CD4-positive, alpha-beta T cell treated with Interleukin-6 at 100 ng/mL for 8 hours (primary cell): Measurements from ENCODE around the gene MRNIP.

Source experiments
- DNase-seq: peaks from one replicate; pipeline ENCODE4 v3.0.0-alpha.2; 2020; ENCODE audit warnings: mixed read lengths, low spot score

The MRNIP gene, protein sequence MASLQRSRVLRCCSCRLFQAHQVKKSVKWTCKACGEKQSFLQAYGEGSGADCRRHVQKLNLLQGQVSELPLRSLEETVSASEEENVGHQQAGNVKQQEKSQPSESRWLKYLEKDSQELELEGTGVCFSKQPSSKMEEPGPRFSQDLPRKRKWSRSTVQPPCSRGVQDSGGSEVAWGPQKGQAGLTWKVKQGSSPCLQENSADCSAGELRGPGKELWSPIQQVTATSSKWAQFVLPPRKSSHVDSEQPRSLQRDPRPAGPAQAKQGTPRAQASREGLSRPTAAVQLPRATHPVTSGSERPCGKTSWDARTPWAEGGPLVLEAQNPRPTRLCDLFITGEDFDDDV

DNA sequence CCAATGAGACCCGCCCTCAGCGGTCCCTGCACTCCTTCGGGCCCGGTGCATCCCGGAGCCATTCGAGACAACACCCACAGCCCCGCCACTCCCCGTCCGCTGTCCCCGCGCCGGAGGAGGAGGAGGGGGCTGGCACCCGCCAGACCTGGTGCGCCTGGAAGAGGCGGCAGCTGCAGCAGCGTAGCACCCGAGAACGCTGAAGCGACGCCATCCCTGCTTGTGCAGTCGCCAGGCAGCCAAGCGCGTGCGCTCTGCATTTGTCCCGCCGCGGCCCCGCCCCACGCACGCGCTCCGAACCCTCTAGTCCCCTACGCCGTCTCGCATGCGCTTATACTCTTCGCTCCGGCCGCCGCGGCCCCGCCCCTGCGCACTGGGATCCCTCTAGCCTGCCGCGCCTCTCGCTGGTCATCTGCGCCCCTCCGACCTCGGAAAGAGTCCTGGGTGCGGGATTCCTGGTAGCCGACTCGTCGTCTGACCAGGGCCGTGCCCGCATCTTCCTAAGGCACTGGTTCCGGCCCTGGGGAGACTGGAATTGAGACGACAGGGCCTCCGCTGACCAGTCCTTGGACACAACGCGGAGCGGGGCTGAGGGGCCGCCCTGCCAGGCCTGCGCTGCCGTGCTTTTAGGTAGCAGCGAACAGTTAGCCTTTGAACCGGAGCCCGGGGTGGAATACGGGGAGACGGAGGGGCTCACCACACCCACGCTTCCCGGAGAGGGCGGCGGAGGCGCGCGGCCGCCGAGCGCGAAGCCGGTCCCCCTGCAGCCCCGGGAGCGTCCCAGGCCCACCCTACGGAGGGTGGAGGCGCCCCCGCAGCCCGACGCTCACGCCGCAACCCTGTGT is at the start of gene MRNIP:
Gene MRNIP, minus strand, starts transcription at position 232 of the 842 bp plus-strand sequence. Its CDS starts 21 bp downstream, at position 211.
- peak; percentile 88 for DNase-seq

DNA sequence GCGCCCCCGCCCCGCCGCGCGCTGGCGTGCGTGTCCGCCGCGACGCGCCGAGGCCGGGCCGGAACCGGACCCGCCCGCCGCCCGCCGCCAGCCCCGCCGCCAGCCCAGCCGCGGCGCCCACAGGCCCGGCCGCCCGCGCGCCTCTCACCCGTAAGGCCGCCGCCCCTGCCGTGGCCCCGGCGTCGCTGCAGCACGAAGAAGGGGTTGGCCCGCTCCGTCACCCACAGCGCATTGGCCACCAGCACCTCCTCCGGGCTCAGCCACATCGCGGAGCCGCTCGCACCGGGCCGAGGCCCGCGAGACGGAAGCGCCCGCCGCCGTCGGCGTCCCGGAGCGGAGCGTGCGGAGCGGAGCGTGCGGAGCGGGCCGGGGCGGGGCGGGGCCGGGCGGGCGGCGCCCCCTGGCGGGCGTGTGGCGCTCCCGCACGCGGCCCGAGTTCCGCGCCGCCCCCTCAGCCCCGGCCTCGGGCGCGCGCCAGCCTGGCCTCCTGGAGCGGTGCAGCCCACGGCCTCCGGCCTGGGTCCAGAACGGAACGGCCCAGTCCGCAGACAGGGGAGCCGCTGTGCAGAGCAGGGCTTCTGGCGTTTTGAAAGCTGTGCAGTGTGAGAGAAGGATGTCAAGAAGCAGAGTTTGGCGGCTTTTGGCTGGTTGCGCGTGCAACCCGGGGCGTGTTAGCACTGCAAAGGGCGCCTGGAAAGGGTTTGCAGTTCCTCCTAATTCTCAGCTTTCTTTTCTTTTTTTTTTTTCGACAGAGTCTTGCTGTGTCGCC is 49.1 kb upstream of the MRNIP start, which contains the start of gene TBC1D9B:
Gene TBC1D9B, minus strand, starts transcription at position 342 of the 769 bp plus-strand sequence. Its CDS starts 76 bp downstream, at position 266.
- peak; percentile 68 for DNase-seq

DNA sequence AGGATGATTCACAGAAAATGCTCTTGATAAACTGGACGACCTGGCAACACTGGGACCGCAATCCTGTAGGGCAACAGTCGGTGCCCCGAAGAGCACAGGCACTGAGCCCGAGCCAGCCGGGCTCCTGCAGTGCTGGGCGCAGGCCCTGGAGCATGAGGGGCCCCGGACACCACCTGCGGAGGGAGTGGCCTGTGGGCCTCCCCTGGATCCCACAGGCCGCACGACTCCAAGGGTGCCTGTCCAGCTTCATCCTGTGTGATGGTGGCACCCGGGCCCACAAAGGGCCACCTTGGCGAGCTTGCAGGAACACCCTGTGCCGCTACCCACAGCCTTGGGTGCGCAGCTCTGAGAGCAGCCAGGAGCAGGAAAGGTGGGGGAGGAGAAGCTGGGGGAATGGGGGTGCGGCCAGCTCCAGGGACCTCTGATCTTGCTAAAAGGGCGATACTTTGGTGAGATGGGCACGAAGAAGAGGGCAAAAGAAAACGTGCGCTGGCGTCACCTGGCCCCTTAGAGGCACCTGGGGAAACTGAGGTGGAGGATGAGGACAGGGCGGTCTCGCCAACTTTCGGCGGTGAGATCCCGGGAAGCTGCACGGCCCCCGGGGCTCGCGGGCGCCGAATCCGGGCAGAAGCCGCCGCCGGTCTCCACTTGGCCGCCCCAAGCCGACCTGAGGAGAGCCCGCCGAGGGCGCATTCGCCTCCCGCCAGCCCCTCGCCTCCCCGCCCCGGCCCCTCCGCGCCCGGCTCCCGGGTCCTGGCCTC is 48.4 kb upstream of the MRNIP start:
- DNase-seq: no peak

DNA sequence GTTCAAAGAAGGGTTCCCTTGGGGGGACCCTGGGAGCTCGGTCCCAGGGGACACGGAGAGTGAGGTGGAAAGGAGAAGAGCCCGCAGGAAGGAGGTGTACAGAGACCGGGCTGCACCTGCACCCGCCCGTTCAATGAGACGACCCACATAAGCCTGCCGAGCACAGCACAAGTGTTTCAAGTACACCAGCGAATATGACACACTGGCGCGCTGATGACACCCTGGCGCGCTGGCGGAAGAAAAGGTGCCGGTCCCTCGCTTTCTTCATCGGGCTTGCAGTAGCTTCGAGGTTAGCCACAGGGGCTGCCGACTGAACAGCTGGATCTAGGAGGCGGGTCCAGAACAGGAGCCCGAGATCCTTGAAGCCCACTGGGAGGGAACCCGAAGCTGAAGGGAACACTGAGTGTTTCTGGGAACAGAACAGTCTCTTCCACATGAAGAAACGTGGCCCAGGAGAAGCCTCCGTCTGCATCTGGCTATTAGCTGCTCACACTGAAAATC is 47.7 kb upstream of the MRNIP start:
- no peak for DNase-seq

DNA sequence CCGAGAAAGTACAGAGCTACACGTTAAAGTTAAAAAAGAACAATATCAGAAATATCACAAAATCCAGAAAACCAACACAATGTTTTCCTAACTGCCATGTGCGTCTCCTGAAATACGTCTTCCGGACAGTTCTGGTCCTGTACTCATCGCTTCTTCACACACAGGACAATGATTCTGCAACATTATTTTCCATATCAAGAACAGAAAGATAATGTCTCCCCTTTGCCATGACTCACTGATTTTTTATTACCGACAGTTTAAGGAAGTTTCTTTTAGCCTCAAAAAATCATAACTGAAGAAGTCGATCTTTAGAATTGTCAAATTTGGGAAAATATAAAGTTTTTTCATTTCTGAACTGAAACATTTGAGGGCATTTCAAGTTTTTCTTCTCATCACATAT is 46.5 kb upstream of the MRNIP start:
- no peak for DNase-seq

DNA sequence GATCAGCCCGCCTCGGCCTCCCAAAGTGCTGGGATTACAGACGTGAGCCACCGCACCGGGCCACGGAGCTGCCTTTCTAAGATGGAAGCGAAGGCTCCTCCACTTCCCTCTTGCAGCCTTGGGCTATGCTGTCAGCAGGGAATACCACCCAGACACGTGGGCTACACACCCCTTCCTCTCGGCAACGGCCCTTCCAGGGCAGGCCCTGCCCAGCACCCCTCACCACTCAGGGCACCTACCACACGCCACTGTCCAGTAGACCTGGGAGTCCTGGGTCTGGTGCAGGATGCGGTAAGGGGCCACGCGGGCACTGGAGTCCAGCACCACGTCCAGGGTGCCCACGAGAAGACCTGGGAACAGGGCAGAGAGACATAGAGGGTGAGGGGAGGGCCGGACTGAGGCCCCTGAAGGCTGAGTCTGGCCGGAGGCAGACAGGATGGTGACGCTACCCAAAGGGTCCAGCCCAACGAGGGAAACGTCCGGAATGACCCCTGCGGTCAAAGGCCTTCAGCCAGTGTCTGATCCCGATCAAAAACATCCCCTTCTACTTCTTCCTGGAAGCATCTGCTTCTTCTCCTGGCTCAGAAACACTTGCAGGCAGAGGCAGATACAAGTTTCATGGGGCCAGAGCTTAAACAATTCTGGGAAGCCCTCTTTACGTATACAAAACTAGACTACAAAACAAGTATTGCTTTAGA is 46.0 kb upstream of the MRNIP start:
- DNase-seq: no peak

DNA sequence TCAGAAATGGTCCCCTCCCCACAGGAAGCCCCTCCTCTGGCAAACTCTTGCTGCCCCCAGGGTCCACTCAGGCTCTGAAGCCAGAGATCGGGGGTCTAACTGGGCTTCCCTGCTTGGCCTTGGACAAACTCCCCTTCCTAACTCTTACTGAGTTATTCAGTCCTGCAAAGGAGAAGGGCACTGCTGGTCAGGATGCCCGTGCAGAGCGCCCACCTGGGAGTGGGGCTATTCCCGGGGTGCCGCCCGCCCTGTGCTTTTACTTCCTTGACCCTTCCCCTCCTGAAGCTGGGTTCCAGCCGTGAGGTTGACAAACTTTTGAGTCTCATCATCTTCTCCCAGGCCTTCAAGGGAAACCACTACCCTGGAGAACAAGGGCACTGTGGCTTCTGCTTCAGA is 44.1 kb upstream of the MRNIP start:
- no peak for DNase-seq

DNA sequence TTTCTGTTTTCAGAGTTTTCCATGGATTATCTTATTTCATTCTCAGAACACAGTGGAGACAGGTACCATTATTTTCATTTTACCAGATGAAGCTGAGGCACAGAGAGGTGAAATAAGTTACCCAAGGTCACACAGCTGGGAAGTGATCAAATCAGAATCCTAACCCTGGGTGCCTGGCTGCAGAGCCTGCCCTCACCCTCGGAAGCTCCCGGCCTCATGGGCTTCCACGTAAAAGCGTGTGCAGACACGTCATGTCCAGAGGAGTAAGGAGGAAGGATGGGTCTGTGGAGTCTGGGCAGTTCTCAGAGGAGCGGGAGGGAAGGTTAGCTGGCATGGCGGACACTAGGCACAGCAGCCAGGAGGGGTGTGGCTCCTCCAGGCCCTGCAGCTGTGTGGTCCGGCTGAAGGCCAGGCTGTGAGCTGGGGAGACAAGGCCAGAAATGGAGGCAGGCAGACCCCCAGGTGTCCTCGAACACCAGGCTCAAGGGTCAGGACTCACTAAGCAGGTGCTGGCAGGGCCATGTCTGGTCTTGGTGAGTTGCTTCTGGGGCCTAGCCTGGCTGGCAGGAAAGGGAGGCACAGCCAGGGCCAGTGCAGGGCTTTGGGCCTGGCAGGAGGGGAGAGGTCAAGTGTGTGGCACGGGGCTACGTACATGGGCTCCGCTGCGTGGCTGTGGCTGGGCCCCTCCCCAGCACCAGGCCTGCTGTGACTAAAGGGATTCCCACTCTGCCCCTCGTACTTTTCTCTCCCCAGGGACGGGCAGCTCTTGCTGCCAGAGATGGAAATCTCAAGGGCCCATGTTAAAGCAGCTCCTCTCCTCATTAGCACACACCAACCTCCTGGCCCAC is 43.5 kb upstream of the MRNIP start:
- DNase-seq: no peak

DNA sequence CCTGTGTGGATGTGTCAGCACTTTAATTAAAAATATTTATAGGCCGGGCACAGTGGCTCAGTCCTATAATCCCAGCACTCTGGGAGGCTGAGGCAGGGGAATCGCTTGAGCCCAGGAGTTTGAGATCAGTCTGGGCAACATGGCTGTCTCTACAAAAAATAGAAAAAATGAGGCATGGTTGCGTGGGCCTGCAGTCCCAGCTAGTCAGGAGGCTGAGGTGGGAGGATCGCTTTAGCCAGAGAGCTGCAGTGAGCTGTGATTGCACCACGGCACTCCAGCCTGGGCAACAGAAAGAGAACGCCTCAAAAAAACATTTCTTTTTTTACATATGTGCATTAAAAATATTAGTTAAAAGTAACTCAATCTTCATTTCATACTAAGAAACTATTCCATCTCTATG is 42.8 kb upstream of the MRNIP start:
- DNase-seq: no peak

DNA sequence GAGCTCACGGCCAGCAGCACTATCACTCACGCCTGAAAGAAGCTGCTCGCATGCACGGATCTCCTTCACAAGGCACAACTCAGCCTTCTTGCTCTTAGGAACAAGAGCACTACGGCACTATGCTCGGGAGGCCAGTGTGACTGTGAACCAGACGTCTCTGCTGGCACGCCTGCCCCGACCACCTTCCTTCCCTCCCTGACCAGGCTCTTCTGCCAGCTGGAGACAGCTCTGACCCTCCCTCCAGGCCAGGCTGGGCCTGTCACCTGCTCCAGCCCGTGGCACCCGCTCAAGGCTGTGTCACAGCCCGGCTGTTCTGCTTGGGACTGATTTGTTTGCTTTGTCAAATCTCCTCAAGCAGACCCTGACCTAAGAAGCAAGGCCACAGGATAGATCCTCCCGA is 42.1 kb upstream of the MRNIP start:
- no peak for DNase-seq

DNA sequence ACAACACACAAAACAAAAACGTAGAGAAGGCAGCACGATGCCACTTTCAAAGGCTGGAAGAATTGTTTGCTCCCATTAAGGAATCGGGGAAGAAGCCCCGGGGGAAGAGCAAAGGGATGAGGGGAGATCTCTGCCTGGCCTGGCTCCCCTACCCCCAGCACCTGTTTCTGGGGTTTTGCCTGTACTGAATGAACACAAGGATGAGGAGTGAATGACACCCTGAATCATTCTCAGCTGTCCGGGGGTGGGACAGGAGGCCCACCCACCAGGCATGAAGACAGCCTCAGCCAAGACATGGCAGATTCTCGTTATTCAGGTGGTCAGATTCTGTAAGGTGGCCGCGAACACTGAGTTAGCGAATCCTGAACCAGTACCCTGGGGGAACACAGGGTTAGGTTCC is 41.6 kb upstream of the MRNIP start:
- no peak for DNase-seq

DNA sequence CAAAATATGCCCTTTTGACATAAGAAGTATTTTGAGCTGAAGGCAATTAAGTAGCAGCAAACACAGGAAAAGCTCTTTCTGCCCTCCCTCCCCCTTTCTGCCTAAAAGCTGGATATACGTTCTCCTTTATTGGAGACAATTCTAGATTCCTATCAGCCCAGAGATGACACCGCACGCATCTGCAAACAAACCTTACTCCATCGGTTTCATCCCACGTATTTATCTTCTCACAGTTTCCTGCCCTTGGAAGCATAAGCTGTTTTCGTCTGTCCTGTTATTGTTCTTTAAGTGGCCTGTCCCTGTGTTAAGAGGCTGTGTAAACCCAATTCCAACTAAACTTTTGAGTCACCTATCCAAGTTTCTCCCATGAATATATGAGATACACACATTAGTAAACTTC is 37.2 kb upstream of the MRNIP start:
- no peak for DNase-seq

DNA sequence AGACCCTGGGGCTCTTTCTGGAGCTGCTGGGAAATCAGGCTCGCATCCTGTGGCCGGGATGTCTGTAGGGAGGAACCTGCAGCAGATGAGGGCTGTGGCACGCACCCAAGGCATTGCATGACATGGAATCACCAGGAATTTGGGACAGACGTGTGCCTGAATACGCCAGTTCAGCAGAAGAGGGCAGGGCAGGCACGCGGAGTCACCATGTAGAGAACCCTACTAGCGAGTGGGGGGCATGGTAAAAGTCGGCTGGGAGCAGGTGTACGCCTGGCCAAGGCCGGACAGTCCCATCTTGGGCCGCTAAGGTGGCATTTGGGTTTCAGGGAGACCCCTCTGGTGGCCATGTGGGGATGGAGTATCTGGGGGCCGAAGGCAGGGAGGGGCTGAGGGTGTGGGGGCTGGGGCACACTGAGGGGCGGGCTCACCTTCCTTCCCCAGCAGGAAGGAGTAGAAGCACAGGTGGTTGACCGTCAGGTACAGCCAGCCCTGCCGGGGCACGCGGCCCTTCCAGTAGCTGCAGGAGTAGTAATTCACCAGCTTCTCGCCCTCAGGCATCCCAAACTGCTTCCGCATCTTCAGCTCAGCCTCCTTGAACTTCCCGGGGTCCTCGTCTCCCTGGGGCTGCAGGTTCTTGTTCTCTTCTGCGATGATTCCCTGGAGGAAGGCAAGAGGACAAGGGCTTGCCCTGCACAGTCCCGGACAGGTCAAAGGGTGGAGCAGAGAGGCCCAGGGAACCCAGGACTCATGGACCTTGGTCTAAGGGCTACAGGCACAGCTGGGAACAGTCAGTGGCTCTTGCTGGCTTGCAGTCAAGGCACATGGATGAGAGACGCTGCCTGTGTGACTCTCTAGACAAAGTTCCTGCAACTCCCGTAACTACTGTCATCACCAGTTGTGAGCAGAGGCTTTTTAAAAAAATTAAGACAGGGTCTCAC is 35.6 kb upstream of the MRNIP start:
- no peak for DNase-seq

DNA sequence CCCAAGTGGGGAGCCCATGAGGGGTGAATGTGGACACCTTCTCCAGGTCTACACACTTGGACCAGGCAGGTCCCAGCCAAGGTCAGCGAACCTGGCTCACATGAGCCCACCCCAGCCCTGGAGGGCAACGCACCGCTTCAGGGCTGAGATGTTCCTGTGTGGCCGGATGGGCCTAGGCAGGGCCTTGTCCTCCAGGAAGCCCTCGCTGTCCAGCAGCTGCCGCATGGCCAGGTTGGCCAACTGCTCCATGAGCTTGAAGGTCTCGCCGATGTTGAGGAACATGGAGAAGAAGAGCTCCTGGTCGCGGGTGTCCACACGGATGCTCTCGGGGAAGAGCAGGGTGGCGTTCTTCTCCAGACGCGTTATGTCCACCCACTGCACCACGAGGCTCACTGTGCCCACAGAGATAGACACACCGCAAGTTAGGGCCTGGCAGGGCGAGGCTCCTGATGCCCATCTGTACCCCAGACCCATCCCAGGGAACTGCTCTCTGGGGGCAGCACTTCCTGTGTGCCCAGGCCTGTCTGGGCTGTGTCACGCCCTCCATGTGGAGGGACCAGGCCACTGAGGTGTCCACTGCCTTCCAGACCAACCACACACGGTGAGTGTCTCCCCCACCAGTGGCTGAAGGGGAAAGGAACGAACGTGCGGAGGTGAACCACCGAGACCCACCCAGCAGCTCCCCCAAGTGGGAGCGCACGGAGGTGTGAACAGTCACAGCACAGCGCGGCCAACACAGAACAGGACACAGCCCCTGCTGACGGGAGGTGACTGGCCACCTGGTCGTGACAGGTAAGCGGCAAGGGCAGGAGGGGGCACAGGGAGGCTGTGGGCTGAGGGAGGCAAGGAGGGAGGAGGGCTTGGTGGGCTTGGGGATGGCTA is 34.7 kb upstream of the MRNIP start:
- no peak for DNase-seq

DNA sequence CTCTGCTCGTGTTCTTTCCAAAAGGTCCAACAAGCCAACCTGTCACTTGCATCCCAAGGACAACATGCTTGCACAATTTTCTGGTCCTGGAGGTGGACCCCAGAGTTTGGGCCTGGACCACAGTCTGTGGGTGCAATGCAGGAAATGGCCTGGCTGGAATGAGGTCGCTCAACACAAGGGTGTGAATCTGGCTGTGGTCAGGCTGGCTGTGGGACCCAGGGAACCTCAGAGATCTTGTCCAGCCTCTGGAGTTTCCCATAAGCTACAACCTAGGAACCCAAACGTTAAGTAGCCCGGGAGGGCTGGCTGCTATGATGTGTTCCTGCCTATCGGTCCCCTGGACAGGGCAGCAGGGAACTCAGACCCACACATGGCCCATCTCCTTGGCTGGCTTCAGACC is 33.6 kb upstream of the MRNIP start:
- DNase-seq: no peak

DNA sequence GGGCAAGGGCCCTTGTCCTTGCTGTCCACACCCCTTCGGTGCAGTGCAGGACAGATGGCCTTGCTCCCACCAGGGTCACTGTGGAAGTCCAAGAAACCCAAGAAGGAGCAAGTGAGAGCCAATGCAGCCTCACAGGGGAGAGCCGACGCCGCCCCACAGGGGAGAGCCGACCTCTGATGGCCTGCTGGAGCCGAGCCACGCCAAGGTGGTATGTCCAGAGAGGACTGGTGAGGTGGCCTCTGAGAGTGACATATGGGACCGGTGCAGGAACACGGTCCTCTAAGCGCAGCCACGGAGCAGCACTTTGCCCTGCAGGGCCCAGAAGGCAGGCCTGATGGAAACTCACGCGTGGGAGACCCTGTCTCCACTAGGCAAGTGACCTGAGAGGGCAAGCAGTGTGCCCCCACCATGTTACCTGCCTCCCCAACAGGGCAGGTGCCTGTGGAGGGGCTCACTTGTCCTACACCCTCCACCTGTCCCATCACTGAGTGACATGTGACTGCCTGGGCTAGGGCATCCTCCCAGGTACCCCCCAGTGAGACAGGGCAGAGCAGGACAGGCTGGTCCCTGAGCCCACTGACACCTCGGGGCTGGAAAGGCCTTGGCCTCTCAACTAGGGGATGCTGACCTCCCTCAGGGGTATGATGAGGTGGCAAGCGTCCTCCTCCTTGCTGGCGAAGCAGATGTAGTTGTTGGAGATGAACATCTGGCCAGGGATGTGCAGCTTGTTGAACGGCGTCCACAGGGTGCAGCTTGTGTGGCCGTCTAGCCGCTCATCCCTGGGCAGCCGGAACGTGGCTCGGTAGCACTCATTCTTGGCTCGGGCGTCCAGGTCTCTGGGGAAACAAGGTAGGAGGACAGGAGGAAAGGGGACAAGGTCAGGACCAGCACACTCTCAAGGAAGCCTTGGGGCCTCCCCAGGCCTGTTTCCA is 32.4 kb upstream of the MRNIP start:
- no peak for DNase-seq

DNA sequence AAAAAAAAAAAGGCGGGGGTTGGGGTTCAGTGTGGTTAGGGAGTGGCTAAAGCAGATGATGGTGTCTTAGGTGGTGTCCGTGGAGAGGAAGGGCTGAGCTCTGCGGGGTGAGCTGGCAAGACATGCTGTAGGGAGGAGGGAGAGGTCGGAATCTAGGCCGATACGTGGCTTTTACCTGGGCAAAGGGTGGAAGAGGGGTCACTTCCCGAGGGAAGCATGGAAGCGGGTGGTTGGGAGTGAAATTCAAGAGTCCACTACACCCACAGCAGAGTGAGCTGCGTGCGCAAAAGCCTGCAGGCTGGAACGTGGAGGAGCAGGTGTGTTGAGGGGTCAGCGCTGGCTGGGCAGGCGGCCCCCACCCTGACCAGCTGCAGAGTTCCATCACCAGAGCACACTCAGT is 31.3 kb upstream of the MRNIP start:
- no peak for DNase-seq
